ENCODE results near the gene C9orf43. TPM values are rescaled to one million over a fixed set of nuclear protein-coding genes. Genes with fewer than 3 reads are reported as not detected.
A peak's percentile ranks its signal among the peaks of the same experiment; 100 is the strongest.
"Not testable (repeated sequence)": the region's sequence is repeated elsewhere in the genome, so short reads cannot be mapped to it uniquely, and the experiment has no call there.

Gene C9orf43
- total RNA-seq, result 1 to 10 TPM in 1 of 4 donors, under 1 TPM in 2, not detected in 1; 0.21 to 3.3 (median 0.58) TPM

- H3K4me1 ChIP-seq, result no peaks in the 10 kb centered on the region
- H3K27me3 ChIP-seq, result no peaks in the 10 kb centered on the region
- H3K27ac ChIP-seq, result peak within 1 kb of the TSS; percentile 96 to 97
- peak within 1 kb of the TSS; percentile 75 to 94 for H3K4me3 ChIP-seq
- intact Hi-C loops (cut with DNase I; ENCODE audit: low total_unique reads), result no loop called here
- peak; percentile 57 to 82 for TF ChIP-seq POLR2A (IDR thresholded peaks at IDR 0.05)
- peak in 3 of 4 experiments; percentile 2 to 27 (median 14) for TF ChIP-seq CTCF (IDR thresholded peaks at IDR 0.05)
- DNase-seq, result peak; percentile 95
- no peaks in the 10 kb centered on the region for H3K9me3 ChIP-seq
- H3K36me3 ChIP-seq, result no peaks in the 10 kb centered on the region
These were observed at the start of gene C9orf43, which contains the start of gene POLE3 for GRCh38 chr9:113410207-113410864. C9orf43 (plus strand) TSS chr9:113410747; CDS start chr9:113413494, 2,747 bp downstream. POLE3 (minus strand) TSS chr9:113410675; CDS start chr9:113410293, 382 bp downstream.

- DNase-seq, result no peak
- intact Hi-C loops (cut with DNase I; ENCODE audit: low total_unique reads), result no loop called here
- TF ChIP-seq CTCF (IDR thresholded peaks at IDR 0.05), result no peak
- TF ChIP-seq POLR2A (IDR thresholded peaks at IDR 0.05), result no peak
- no peaks in the 10 kb centered on the region for H3K27me3 ChIP-seq
- no peaks in the 10 kb centered on the region for H3K4me1 ChIP-seq
- no peak overlapping the region for H3K4me3 ChIP-seq
- no peaks in the 10 kb centered on the region for H3K36me3 ChIP-seq
- H3K27ac ChIP-seq, result no peak overlapping the region
- H3K9me3 ChIP-seq, result no peaks in the 10 kb centered on the region
These were observed 49.1 kb upstream of the C9orf43 start for GRCh38 chr9:113361304-113362018.

GRCh38 chr9:113363336-113363735, 47.2 kb upstream of the C9orf43 start:
- H3K4me1 ChIP-seq, result no peaks in the 10 kb centered on the region
- no peaks in the 10 kb centered on the region for H3K27me3 ChIP-seq
- DNase-seq, result no peak
- TF ChIP-seq POLR2A (IDR thresholded peaks at IDR 0.05), result no peak
- TF ChIP-seq CTCF (IDR thresholded peaks at IDR 0.05), result no peak
- H3K27ac ChIP-seq, result no peak overlapping the region
- H3K36me3 ChIP-seq, result no peaks in the 10 kb centered on the region
- H3K4me3 ChIP-seq, result no peak overlapping the region
- no peaks in the 10 kb centered on the region for H3K9me3 ChIP-seq
- intact Hi-C loops (cut with DNase I; ENCODE audit: low total_unique reads), result no loop called here

GRCh38 chr9:113364951-113365350, 45.6 kb upstream of the C9orf43 start:
- TF ChIP-seq CTCF (IDR thresholded peaks at IDR 0.05), result no peak
- TF ChIP-seq POLR2A (IDR thresholded peaks at IDR 0.05), result no peak
- Histone ChIP-seq H3K4me3 (no peak overlapping the region), H3K4me1 (no peaks in the 10 kb centered on the region), H3K27ac (no peak overlapping the region), H3K9me3 (no peaks in the 10 kb centered on the region), H3K36me3 (no peaks in the 10 kb centered on the region), H3K27me3 (no peaks in the 10 kb centered on the region)
- DNase-seq, result no peak
- intact Hi-C loops (cut with DNase I; ENCODE audit: low total_unique reads), result no loop called here

- H3K9me3 ChIP-seq; intact Hi-C loops (cut with DNase I; ENCODE audit: low total_unique reads); H3K4me3 ChIP-seq; H3K4me1 ChIP-seq; H3K36me3 ChIP-seq; H3K27me3 ChIP-seq; H3K27ac ChIP-seq; DNase-seq: not testable (repeated sequence)
These were observed 44.9 kb upstream of the C9orf43 start for GRCh38 chr9:113365652-113366051.
